NCI-H1048 (cell line): ENCODE results near the gene CNN2.
A peak's percentile ranks its signal among the peaks of the same experiment; 100 is the strongest.
"Not testable (repeated sequence)": the region's sequence is repeated elsewhere in the genome, so short reads cannot be mapped to it uniquely, and the experiment has no call there.

Source experiments
- DNase-seq: peaks from one replicate; lab custom pipeline; 2025; lab: John Stamatoyannopoulos, UW

CNN2 gene

GRCh38 chr19:1010586-1011510 is 15.6 kb upstream of the CNN2 start:
- no peak for DNase-seq

GRCh38 chr19:1011831-1012333 is 14.5 kb upstream of the CNN2 start:
- DNase-seq = no peak

GRCh38 chr19:1012334-1012733 is 14.1 kb upstream of the CNN2 start:
- no peak for DNase-seq

DNA sequence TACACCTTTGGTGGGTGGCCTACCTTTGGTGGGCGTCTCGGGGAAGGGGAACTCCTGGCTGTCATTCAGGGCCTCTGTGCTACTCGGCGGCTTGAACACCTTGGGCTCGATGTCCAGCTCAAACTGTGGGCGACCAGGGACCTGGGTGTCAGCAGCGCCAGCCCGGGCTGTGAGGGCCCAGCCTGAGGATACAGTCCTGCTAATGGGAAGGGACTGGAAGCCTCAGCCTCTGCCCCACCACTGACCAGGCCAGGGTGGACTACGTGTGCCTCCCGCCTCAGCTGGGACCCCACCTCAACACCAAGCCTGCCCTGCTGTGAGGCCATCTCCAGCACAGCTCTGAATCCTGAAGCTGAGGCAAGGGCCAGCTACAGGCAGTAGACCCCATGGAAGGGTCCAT is 13.2 kb upstream of the CNN2 start:
- no peak for DNase-seq

- no peak for DNase-seq
Observed at GRCh38 chr19:1014161-1015060, 12.0 kb upstream of the CNN2 start.

DNA sequence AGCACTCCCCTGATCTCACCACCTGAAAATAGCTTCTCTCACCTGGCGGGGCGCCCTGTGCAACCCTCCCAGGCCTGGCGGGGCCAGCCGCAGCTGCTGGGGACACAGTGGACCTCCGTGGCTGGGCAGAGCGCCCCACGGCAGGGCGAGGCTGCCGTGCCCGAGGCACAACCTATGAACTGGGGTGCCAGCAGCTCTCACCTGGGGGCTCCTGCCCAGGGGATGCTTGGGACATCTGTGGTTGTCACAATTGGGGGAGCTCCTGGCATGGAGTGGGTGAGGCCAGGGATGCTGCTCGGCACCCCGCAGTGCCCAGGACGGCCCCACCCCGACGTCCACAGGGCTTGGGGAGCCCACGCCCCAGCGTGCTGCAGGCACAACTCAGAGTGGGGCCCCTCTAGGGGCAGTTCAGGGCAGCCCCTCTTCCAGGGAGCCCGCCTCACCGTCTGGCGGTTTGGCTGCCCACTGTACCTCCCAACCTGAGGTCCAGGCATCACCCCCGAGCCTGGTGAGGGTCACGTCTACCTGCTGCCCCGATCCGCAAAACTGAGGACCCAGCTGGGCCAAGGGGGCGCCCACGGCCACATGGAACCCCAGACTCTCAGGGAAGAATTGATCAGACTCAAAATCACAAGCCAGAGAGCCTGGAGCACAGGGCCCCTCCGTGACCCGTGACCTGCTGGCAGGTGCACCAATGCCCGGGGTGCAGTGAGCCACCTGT is 11.2 kb upstream of the CNN2 start:
- DNase-seq = no peak

- DNase-seq = no peak
Observed at GRCh38 chr19:1015782-1016646, 10.4 kb upstream of the CNN2 start.

GRCh38 chr19:1016647-1017114 is 9.7 kb upstream of the CNN2 start:
- DNase-seq = no peak

DNA sequence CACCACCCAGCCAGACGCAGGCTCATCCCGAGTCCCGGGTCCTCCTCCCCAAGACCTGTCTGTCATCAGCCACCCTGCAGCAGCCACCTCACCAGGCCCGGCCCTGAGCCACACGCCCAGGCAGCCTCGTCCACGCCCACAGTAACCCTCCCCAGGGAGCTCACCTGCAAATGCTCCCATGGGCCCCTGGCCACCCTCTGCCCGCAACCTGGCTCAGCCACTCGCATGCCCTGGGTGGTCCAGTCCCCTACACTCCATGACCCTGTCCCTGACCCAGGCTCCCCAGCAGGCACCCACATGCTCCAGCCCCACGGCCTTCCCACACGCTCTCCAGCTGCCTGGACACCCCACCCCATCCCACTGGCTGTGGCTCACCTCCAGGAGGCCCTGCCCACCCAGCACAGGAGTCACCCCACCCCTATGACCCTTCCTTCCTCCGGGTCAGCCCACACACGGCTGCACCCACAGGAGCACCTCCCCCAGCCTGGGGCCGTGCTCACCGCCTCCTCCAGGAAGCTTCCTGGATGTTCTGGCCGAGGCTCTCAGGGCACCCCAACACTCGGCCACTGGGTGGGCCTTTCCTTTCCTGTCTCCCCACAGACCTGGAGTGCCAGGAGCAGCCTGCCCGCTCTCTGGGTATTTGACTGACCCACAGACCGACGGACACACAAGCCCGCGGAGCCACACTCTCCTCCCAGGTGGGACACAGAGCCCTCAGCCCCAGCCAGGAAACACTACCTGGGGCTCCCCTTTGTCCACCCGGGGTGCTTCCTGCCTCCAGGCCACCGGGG is 9.1 kb upstream of the CNN2 start:
- no peak for DNase-seq

DNA sequence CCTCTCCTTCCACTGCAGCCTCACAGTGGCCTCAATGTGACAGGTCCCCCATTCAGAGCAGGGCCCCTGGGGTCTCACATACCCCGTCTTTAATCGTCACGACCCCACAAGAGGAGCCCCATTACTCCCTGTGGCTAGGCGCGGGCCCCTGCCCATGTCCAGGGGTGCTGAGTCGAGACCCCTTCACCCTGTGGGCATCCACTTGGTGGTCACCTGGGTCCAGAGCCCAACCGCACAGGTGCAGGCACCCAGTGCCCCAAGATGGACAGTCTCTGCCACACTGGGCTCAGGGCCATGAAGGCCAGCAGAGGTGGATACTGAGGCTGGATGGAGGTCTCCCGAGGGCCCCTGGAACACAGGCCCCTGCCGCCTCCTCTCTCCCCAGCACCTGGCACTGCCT is 8.5 kb upstream of the CNN2 start:
- DNase-seq = no peak

GRCh38 chr19:1018393-1018792 is 8.0 kb upstream of the CNN2 start:
- DNase-seq = no peak

GRCh38 chr19:1018932-1019615 is 7.3 kb upstream of the CNN2 start:
- no peak for DNase-seq

DNA sequence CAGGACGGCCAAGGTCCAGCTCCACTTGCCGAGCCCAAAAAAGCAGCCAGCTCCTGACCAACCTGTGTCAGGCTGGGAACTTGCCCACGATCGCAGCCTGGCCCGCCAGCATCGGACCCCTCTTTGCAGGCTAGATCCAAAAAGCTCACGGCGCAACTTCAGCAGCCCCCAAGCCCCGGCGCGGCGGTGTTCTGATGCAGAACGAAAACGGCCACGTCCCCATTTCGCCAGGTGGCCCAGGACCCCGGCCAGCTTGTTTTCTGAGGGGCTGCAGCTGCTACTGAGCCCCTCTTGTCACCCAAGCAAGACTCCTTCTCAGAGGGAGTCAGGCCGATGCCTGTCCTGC is 6.8 kb upstream of the CNN2 start:
- DNase-seq = no peak

GRCh38 chr19:1019980-1020867 is 6.2 kb upstream of the CNN2 start:
- DNase-seq = no peak

- DNase-seq = peak; percentile 93
Observed at GRCh38 chr19:1020868-1021425, 5.5 kb upstream of the CNN2 start, which contains the start of gene TMEM259. Gene TMEM259 (minus strand): TSS chr19:1021123. CDS start chr19:1020996, 127 bp downstream.

GRCh38 chr19:1023883-1024188 is 2.6 kb upstream of the CNN2 start:
- not testable (repeated sequence) for DNase-seq

DNA sequence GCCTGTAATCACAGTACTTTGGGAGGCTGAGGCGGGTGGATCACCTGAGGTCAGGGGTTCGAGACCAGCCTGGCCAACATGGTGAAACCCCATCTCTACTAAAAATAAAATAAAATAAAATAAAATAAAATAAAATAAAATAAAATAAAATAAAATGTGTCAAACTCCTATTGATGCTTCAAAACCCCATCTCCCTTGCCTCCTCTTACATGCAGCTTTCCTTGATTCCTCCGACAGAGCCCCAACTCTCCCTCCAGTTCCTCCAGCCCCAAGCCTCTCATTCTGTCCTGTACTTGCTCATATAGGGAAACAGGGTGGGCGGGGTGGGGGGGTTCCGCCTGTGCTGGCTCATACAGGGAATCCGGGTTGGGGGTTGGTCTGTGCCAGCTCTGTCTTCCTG is 1.3 kb upstream of the CNN2 start:
- DNase-seq = not testable (repeated sequence)
